ENCODE results near the gene DIPK1B. TPM values are rescaled to one million over a fixed set of nuclear protein-coding genes. Genes with fewer than 3 reads are reported as not detected.

Gene DIPK1B
- total RNA-seq, 1 experiment from 2014 or later, result 26.3 TPM

DNA sequence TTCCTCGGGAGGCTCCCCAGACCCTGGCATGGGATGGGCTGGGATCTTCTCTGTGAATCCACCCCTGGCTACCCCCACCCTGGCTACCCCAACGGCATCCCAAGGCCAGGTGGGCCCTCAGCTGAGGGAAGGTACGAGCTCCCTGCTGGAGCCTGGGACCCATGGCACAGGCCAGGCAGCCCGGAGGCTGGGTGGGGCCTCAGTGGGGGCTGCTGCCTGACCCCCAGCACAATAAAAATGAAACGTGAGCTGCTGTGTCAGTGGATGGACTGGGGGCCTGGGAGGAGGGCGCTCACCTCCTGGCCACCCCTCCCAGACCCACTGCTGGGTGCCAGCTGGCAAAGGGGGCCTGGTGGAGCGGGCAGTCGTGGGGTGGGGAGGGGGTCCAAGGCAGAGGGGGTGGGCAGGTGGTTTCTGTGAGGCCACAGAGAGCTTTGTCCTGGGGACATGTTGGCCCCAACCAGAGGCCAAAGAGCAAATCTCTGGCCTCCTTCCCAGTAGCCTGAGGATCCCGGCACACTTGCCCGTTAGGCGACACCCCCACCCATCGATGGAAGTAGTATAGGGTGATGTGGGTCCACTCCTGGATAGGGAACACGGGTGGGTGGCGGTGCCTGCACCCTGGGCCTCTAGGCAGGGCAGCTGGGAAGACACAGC, 39.8 kb upstream of the DIPK1B start:
- intact Hi-C loops (cut with micrococcal nuclease), result no loop called here
- ATAC-seq (no peak), DNase-seq (no peak)
- no TSS peak for BruUV-seq (replicated peaks)
- no peaks in the 10 kb centered on the region for H3K36me3 ChIP-seq (ENCODE audit: low read depth, low read length)
- H3K27me3 ChIP-seq (ENCODE audit: low read length), result no peaks in the 10 kb centered on the region
- H3F3A ChIP-seq (ENCODE audit: low read length, unreplicated experiment), result no peaks in the 10 kb centered on the region
- H3K9me2 ChIP-seq (replicated peaks; ENCODE audit: low read length), result no peaks in the 10 kb centered on the region
- no peaks in the 10 kb centered on the region for H3K79me2 ChIP-seq (ENCODE audit: low read length)
- no peak overlapping the region for H3K4me2 ChIP-seq (ENCODE audit: low read length)
- TF ChIP-seq CTCF (conservative IDR thresholded peaks at IDR 0.05; ENCODE audit: low read depth, low read length) (no peak), EZH2phosphoT487 (IDR thresholded peaks at IDR 0.05; ENCODE audit: borderline replicate concordance, low read length) (no peak), EZH2 (IDR thresholded peaks at IDR 0.05; ENCODE audit: low read length, unreplicated experiment) (no peak)
- H2AFZ ChIP-seq (ENCODE audit: low read length), result no peak overlapping the region
- H4K20me1 ChIP-seq (ENCODE audit: low read length), result no peaks in the 10 kb centered on the region
- ChIA-PET POLR2A (ENCODE audit: unreplicated experiment) (no interaction called here), CTCF (interaction anchor here (0.6 to 1.5 kb wide), 2 partner anchors 21 kb away, joined by 3 read pairs; no protein-coding TSS in a partner anchor)
- H3K9me3 ChIP-seq (ENCODE audit: low read length), result no peaks in the 10 kb centered on the region
- H3K27ac ChIP-seq (ENCODE audit: low read length), result no peak overlapping the region
- H3K4me3 ChIP-seq (ENCODE audit: low read length), result no peak overlapping the region
- no peak overlapping the region for H3K9ac ChIP-seq (ENCODE audit: low read length)
- H3K4me1 ChIP-seq (ENCODE audit: insufficient read depth, low read length), result no peaks in the 10 kb centered on the region

- Histone ChIP-seq H3K4me2 (ENCODE audit: low read length) (no peak overlapping the region), H3K9me2 (replicated peaks; ENCODE audit: low read length) (no peaks in the 10 kb centered on the region), H3K27ac (ENCODE audit: low read length) (no peak overlapping the region), H3K4me1 (ENCODE audit: insufficient read depth, low read length) (no peaks in the 10 kb centered on the region), H3K79me2 (ENCODE audit: low read length) (no peaks in the 10 kb centered on the region), H3F3A (ENCODE audit: low read length, unreplicated experiment) (no peaks in the 10 kb centered on the region), H3K9ac (ENCODE audit: low read length) (no peak overlapping the region), H4K20me1 (ENCODE audit: low read length) (no peaks in the 10 kb centered on the region), H3K9me3 (ENCODE audit: low read length) (no peaks in the 10 kb centered on the region), H3K36me3 (ENCODE audit: low read depth, low read length) (no peaks in the 10 kb centered on the region), H3K27me3 (ENCODE audit: low read length) (no peaks in the 10 kb centered on the region), H2AFZ (ENCODE audit: low read length) (no peak overlapping the region), H3K4me3 (ENCODE audit: low read length) (no peak overlapping the region)
- POLR2A ChIA-PET (ENCODE audit: unreplicated experiment), result no interaction called here
- ATAC-seq (no peak), DNase-seq (no peak)
- no peak for TF ChIP-seq CTCF (conservative IDR thresholded peaks at IDR 0.05; ENCODE audit: low read depth, low read length)
- no peak for TF ChIP-seq EZH2 (IDR thresholded peaks at IDR 0.05; ENCODE audit: low read length, unreplicated experiment)
- TF ChIP-seq EZH2phosphoT487 (IDR thresholded peaks at IDR 0.05; ENCODE audit: borderline replicate concordance, low read length), result no peak
- CTCF ChIA-PET, result interaction anchor here (0.6 kb wide), 1 partner anchor 20 kb away, joined by 3 read pairs; no protein-coding TSS in a partner anchor
- BruUV-seq (replicated peaks), result TSS peak; percentile 39
- intact Hi-C loops (cut with micrococcal nuclease), result no loop called here
Observed at GRCh38 chr9:136673088-136673974, 39.0 kb upstream of the DIPK1B start.
